GM12892 (cell line): ENCODE results near the gene LRRC39.

ENCODE experiments used
- POLR2A ChIP-seq: IDR thresholded peaks from 2 replicates; pipeline ENCODE4 v1.6.1; 2011; ENCODE audit warnings: low read depth, low read length, control low read depth
- POLR2AphosphoS5 ChIP-seq: IDR thresholded peaks from 2 replicates; pipeline ENCODE4 v1.6.1; 2011; ENCODE audit warnings: low read depth, low read length, control low read depth
- TAF1 ChIP-seq: IDR thresholded peaks from 2 replicates; pipeline ENCODE4 v1.6.1; 2011; ENCODE audit warnings: low read depth, mild to moderate bottlenecking, control low read depth, low read length, borderline replicate concordance

- TF ChIP-seq POLR2A, result no peak
- TF ChIP-seq POLR2AphosphoS5, result no peak
- no peak for TF ChIP-seq TAF1
Measured at GRCh38 chr1:100152271-100152670, 25.8 kb downstream of the LRRC39 start.
